Ishikawa (cell line): ENCODE results near the gene HMX1.

Source experiments
- EP300 ChIP-seq: IDR thresholded peaks from 2 replicates; pipeline ENCODE4 v1.6.1; 2012; ENCODE audit warnings: borderline replicate concordance
- MAX ChIP-seq: IDR thresholded peaks from 2 replicates; pipeline ENCODE4 v1.6.1; 2012

GRCh38 chr4:8879574-8879973 lies 7.9 kb upstream of the HMX1 start:
- TF ChIP-seq EP300 (no peak), MAX (no peak)
